Gastrocnemius medialis (tissue), 4 donors: ENCODE data around the gene CCDC170.

Experiments
- CTCF ChIP-seq, 5 experiments: fragments of 450-650 bp in 3 of 5; fragments of 200-600 bp in 2 of 5; sonication (generic) in 2 of 5; IDR thresholded peaks in 4 of 5; conservative IDR thresholded peaks in 1 of 5; 1 replicate in 4 of 5; 2 replicates in 1 of 5; pipeline ENCODE4 v1.5.1; 2016 to 2019; ENCODE audit warnings: antibody characterized with exemption in 5 of 5, mild to moderate bottlenecking in 3 of 5, moderate library complexity in 3 of 5
- POLR2A ChIP-seq, 2 donors: fragments of 450-650 bp; IDR thresholded peaks; one replicate each; pipeline ENCODE4 v1.6.1; 2017; ENCODE audit warnings: antibody characterized with exemption in 2 of 2, mild to moderate bottlenecking in 2 of 2, moderate library complexity in 2 of 2

- no peak for TF ChIP-seq CTCF (IDR thresholded peaks at IDR 0.05 in 4 of 5, conservative IDR thresholded peaks at IDR 0.05 in 1 of 5)
- no peak for TF ChIP-seq POLR2A (IDR thresholded peaks at IDR 0.05)
Measured at GRCh38 chr6:151616600-151616999, 122.8 kb downstream of the CCDC170 start.
